ENCODE measurements around the gene HNF1B.

HNF1B gene

GRCh38 chr17:37664214-37664613 is 80.6 kb downstream of the HNF1B start:
- DNase-seq, result no peak

GRCh38 chr17:37662353-37662752 is 82.5 kb downstream of the HNF1B start:
- no peak for DNase-seq

- DNase-seq, result no peak
These were observed 83.4 kb downstream of the HNF1B start for GRCh38 chr17:37661400-37662014.

GRCh38 chr17:37659925-37660324 is 84.9 kb downstream of the HNF1B start:
- no peak for DNase-seq

- DNase-seq, result no peak
These were observed 87.7 kb downstream of the HNF1B start for GRCh38 chr17:37657202-37657601.

- no peak for DNase-seq
These were observed 93.0 kb downstream of the HNF1B start for GRCh38 chr17:37651849-37652248.

GRCh38 chr17:37650419-37651003 is 94.3 kb downstream of the HNF1B start:
- DNase-seq, result no peak

GRCh38 chr17:37648555-37648954 is 96.3 kb downstream of the HNF1B start:
- no peak for DNase-seq

- no peak for DNase-seq
These were observed 97.0 kb downstream of the HNF1B start for GRCh38 chr17:37647856-37648255.

- DNase-seq, result no peak
These were observed 101.0 kb downstream of the HNF1B start for GRCh38 chr17:37643869-37644268.

GRCh38 chr17:37643118-37643766 is 101.6 kb downstream of the HNF1B start, which contains the start of gene DDX52:
Gene DDX52 (minus strand): TSS chr17:37643446. CDS start chr17:37643420, 26 bp downstream.
- peak; percentile 92 for DNase-seq

GRCh38 chr17:37642681-37643080 is 102.2 kb downstream of the HNF1B start:
- DNase-seq, result peak; percentile 23 to 51

- DNase-seq, result no peak
These were observed 104.8 kb downstream of the HNF1B start for GRCh38 chr17:37640015-37640414.

- DNase-seq, result no peak
These were observed 106.9 kb downstream of the HNF1B start for GRCh38 chr17:37637956-37638355.
